Activated CD4-positive, alpha-beta T cell treated with anti-CD3 and anti-CD28 coated beads, Interleukin-2, amount 50 U/mL, for 4 hours (primary cell): ENCODE data around the gene FMN1.

Source experiments
- DNase-seq, 2 experiments: peaks; one replicate each; pipeline ENCODE4 v3.0.0-alpha.2; 2020

The FMN1 gene

DNA sequence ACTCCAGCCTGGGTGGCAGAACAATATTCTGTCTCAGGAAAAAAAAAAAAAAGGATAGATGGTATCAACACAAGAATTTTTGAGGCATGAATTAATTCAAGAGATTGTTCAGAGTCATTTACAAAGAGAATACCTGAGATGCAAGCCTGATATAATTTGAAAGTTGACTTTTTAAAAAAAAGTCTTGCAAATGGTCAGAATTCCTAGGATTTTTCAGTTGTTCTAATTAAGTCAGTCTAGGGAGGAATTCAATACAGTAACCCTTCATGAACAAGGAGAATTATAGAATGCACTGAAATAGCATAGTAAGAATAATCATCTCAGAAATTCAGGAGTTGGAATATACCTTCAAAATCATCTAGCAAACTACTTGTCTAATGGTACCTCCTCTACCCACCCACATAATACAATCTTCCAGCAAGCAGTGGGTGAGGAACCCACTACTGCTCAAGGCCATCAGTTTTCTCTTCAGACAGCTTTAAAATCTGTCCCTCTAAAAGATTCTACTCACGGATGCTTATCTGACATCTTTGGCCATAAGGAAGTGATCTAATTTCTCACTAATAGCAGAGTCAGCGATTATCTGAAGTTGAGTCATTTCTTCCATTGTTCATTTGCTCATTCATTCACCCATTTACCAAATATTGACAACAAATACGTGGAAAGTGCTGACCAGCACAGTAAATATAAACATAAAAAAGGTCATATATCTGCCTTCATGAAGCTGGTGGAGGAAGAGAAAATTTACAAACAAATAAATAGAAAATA is 317.1 kb downstream of the FMN1 start:
- no peak for DNase-seq

DNA sequence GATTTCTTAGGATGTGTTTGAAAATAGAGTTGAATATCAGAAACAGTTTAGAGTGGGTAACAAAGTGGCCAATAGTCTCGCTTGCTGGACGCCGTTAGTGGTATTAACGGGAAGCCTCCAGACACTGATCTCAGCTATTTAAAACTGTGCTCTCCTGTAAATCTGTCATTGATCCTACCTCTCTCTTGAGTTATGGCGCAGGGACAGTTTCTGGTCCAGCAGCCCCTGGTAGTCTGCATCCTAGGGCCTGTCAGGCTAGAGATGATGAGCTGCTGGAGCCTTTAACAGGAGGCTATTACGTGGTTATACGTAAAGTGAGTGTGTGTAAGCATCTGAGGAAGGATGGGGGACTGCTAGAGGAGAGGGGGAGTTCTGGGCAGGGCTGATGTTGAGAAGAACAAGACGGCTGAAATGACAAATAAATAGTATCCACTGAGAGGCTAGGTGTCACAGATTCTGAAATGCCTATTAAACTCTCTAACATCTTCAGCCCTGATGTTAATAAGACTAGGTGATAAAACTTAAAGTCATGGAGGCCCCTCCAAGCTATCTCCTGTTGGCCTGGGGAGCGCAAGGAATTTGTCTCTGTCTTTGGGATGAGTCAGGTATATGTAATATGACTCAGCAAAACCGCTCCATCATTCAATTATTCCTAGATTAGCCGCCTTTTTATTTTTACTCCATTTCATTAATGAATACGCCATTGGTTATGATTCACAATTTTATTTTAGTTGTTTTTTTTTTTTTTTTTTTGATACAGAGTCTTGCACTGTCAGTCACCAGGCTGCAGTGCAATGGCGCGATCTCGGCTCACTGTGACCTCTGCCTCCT is 321.0 kb downstream of the FMN1 start:
- DNase-seq: no peak

- DNase-seq: no peak
Observed at GRCh38 chr15:32872621-32873283, 321.8 kb downstream of the FMN1 start.

DNA sequence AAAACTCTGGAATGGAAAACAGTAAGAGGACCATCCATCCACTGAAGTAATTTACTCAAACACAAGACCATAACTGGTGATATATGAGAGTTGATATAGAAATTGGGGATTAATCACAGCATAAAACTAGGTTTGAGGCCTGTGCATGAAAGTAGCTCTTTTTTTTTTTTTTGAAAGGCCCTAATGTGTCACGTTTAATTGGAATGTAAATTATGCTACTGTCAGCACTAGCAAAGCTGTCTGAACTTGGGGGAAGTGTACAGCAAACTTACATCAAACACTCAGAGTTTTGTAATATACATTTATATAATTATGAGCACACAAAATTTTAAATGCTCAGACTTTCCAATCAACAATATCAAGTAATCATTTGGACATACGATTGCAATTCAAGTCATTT is 322.6 kb downstream of the FMN1 start:
- no peak for DNase-seq

GRCh38 chr15:32870240-32871033 is 324.1 kb downstream of the FMN1 start:
- DNase-seq: no peak

DNA sequence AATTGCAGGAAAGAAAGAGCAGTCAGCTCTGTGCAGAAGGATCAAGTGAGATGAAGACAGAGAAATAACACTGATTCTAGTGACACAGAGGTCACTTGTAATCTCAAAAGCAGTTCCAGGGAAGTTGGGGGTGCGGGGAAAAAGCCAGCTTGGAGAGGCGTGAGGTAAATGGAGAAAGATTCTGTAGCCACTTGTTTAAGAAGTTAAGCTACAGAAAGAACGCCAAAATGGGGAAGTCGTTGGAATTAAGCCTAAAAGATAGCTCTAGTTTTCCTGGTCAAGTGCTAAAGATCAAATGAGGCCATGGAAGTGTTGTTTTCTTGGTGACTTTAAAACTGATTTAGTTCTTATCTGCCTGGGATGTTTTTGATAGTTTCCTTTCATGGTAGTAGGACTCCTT is 324.7 kb downstream of the FMN1 start:
- DNase-seq: no peak

DNA sequence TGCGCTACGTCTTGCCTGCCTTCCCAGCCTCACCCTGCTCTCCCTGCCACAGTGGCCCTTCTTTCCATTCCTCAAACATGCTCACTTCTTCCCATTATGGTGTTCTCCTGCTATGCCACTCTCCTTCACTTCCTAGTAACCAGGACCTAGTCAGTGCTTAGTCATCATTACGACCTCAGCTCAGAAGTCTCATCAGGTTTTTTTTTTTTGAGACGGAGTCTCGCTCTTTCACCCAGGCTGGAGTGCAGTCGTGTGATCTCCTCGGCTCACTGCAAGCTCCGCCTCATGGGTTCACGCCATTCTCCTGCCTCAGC is 327.2 kb downstream of the FMN1 start:
- no peak for DNase-seq

GRCh38 chr15:32866454-32867312 is 327.8 kb downstream of the FMN1 start:
- DNase-seq: no peak

GRCh38 chr15:32864841-32865240 is 329.7 kb downstream of the FMN1 start:
- DNase-seq: no peak

DNA sequence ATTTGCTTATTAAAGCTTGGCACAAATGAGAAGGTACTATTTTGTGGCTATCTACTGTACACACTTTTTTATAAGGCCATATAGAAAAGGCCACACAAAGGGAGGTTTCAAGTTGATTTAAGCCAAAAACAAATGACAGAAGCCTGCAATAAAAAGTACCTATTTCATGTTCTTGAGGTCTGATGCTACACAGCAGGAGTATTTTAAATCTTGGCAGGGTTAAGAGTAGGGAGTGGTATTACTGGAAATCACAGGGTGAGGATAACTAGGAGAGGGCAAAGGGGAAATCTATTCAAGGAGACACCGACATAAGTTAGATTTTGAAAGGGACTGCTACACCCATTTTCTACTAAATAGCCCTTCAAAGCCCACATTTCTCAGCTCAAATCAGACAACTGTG is 330.5 kb downstream of the FMN1 start:
- no peak for DNase-seq

GRCh38 chr15:32861761-32862160 is 332.8 kb downstream of the FMN1 start:
- no peak for DNase-seq

- DNase-seq: no peak
Observed at GRCh38 chr15:32861174-32861573, 333.3 kb downstream of the FMN1 start.

DNA sequence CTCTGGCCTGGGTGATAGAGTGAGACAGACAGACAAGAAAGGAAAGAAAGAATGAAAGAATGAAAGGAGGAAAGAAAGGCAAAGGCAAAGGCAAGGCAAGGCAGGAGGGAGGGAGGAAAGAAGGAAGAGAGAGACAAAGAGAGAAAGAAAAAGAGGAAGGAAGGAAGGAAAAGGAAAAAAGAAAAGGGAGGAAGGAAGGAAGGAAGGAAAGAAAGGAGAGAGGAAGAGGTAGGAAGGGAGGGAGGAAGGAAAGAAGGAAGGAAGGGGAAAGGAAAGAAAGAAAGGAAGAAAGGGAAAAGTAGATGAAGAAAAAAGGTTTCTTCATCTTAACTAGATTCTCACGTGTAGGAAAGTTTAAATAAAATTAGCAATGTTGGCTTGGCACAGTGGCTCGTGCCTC is 334.5 kb downstream of the FMN1 start:
- no peak for DNase-seq

- no peak for DNase-seq
Observed at GRCh38 chr15:32859251-32859650, 335.3 kb downstream of the FMN1 start.

GRCh38 chr15:32857732-32858131 is 336.8 kb downstream of the FMN1 start:
- no peak for DNase-seq

DNA sequence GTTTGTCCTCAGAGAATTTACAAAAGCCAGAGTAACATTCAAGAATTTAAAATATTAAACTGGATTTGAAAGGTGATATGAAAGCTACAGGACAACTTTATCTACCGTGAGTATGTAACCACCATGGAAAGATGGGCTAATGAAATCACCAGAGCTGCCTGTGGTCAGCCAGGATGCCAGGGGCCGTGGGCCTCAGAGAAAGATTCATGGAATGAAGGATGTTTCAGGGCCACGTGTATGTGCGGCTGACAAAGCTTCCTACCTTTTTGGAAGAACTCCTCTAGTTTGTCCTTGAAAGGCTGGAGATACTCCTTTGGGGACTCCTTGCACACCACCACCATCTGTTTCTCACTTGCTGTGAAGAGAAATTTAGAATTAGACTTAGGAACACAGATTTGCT is 337.8 kb downstream of the FMN1 start:
- no peak for DNase-seq

GRCh38 chr15:32855942-32856341 is 338.6 kb downstream of the FMN1 start:
- DNase-seq: no peak

DNA sequence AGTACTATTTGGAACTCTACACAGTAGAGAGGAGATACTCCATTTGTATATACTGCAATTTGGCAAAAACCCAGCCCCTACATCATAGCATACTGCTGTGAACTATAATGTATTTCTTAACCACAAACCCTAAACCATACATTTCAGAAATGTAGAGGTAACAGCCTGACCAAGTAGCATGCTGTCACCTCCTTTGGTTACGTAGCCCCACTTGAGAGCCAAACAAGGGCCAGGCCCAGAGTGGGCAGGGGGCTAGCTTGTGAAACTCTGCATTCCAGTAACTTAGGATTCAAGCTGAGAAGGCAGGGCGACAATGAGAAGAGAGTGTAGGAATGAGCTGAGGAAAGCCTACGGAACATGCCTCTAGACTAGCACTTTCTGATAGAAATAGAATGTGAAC is 340.9 kb downstream of the FMN1 start:
- DNase-seq: no peak

GRCh38 chr15:32852771-32853170 is 341.7 kb downstream of the FMN1 start:
- DNase-seq: no peak

DNA sequence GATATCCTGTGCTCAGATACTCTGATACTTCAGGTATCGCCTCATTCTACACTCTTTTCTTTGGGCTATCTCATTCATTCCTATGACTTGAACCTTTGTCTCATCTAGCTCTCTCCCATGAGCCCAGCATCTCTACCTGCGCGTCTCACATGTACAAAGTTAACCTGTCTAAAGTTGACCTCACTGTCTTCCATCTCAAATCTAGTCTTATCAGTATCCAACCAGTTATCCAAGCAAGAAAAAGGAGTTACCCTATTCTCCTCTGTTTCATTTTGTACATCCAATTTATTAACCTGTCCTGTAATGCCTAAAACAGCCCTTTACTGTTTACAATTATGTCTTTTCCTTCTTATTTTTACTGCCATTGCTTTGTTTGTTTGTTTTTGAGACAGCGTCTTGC is 342.5 kb downstream of the FMN1 start:
- no peak for DNase-seq

DNA sequence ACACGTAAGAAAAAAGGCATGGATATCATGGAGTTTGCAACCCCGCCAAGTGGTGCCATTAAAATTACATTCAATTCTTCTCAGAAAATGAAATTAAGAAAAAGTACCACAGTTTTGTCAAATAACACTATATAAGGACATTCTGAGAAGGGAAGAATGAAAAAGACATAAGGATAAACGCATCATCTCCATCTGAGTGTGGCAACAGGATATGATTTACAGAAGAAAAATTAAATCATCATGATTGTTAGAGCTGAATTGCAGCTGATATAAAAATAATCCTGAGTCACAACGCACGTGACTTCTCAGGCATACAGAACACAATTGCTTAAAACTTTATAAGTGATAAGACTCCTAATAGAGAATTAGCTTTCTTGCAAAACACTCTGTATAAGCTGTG is 342.9 kb downstream of the FMN1 start:
- DNase-seq: no peak
